ENCODE data around the gene CRIP2. TPM values are rescaled to one million over a fixed set of nuclear protein-coding genes. Genes with fewer than 3 reads are reported as not detected.

The CRIP2 gene
- polyA plus RNA-seq, 4 donors = 8.9 to 137 (median 34.6) TPM

- Histone ChIP-seq H3K9me3 (ENCODE audit: control insufficient read depth in 2 of 2, insufficient read depth in 1 of 2, low read depth in 1 of 2, low read length in 1 of 2) (no peaks in the 10 kb centered on the region), H3K27me3 (ENCODE audit: control insufficient read depth in 3 of 3, insufficient read depth in 3 of 3, low read length in 3 of 3) (peaks cover 3 to 30% (median 10%) of the 10 kb centered on the region in 3 donors), H3K4me1 (ENCODE audit: control insufficient read depth in 3 of 3, insufficient read depth in 2 of 3, low read depth in 1 of 3, low read length in 2 of 3) (peaks cover 2 to 58% (median 7%) of the 10 kb centered on the region in 3 donors), H3K36me3 (ENCODE audit: control insufficient read depth in 3 of 3, insufficient read depth in 2 of 3, low read depth in 1 of 3, low read length in 3 of 3) (peaks cover 0 to 8% (median 0%) of the 10 kb centered on the region in 3 donors), H3K4me3 (ENCODE audit: low read depth in 1 of 3, low read length in 3 of 3) (no peak overlapping the region), H3K27ac (ENCODE audit: low read depth in 1 of 3, low read length in 2 of 3) (no peak overlapping the region)
- peak in 1 of 2 donors; percentile 16 for DNase-seq
- no peak for FAIRE-seq
- WGBS, 3 donors = 30 to 57% (median 39%) methylated on average over 33 to 34 of the region's 34 CpGs
These were observed 5.0 kb downstream of the CRIP2 start for GRCh38 chr14:105479431-105480158.

DNA sequence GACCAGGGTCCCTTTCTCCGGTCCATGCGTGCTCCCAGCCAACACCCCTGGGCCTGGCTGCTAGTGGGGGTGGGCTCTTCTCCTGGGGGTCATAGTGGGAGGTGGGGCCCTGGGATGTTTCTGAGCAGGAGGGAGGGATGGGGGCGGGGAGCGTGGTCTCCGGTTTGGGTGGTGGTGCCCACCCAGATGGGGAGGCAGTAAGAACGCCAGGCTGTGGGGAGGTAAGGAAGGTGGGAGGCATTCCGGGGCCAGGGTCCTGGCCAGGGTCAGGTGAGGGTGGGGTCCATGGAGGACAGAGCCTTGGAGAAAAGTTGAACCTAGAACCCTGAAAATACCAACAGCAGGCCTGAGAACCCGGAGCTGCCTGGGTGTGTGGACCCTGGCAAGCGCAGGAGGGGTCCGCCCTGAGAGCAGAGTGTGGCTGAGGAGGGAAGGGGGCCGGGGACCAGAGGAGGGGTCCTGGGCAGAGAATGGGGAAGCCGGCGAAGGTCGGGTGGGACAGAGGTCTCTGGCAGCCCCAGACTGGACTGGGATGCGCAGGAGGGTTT is 5.7 kb downstream of the CRIP2 start:
- WGBS, 3 donors = 47 to 56% (median 49%) methylated on average over 15 of the region's 15 CpGs
- H3K27me3 ChIP-seq (ENCODE audit: control insufficient read depth in 3 of 3, insufficient read depth in 3 of 3, low read length in 3 of 3) = peaks cover 3 to 28% (median 10%) of the 10 kb centered on the region in 3 donors
- FAIRE-seq = no peak
- H3K36me3 ChIP-seq (ENCODE audit: control insufficient read depth in 3 of 3, insufficient read depth in 2 of 3, low read depth in 1 of 3, low read length in 3 of 3) = peaks cover 0 to 8% (median 0%) of the 10 kb centered on the region in 3 donors
- no peak overlapping the region for H3K4me3 ChIP-seq (ENCODE audit: low read depth in 1 of 3, low read length in 3 of 3)
- DNase-seq = peak in 1 of 2 donors; percentile 11
- H3K4me1 ChIP-seq (ENCODE audit: control insufficient read depth in 3 of 3, insufficient read depth in 2 of 3, low read depth in 1 of 3, low read length in 2 of 3) = peaks cover 2 to 62% (median 7%) of the 10 kb centered on the region in 3 donors
- H3K9me3 ChIP-seq (ENCODE audit: control insufficient read depth in 2 of 2, insufficient read depth in 1 of 2, low read depth in 1 of 2, low read length in 1 of 2) = no peaks in the 10 kb centered on the region
- H3K27ac ChIP-seq (ENCODE audit: low read depth in 1 of 3, low read length in 2 of 3) = peak overlapping the region in 2 of 3 donors; percentile 95 to 98

- WGBS, 3 donors = 1 to 2% (median 2%) methylated on average over 35 of the region's 35 CpGs
- peaks cover 2 to 63% (median 7%) of the 10 kb centered on the region in 3 donors for H3K4me1 ChIP-seq (ENCODE audit: control insufficient read depth in 3 of 3, insufficient read depth in 2 of 3, low read depth in 1 of 3, low read length in 2 of 3)
- peaks cover 0 to 8% (median 0%) of the 10 kb centered on the region in 3 donors for H3K36me3 ChIP-seq (ENCODE audit: control insufficient read depth in 3 of 3, insufficient read depth in 2 of 3, low read depth in 1 of 3, low read length in 3 of 3)
These were observed 6.5 kb downstream of the CRIP2 start for GRCh38 chr14:105480807-105481801.

DNA sequence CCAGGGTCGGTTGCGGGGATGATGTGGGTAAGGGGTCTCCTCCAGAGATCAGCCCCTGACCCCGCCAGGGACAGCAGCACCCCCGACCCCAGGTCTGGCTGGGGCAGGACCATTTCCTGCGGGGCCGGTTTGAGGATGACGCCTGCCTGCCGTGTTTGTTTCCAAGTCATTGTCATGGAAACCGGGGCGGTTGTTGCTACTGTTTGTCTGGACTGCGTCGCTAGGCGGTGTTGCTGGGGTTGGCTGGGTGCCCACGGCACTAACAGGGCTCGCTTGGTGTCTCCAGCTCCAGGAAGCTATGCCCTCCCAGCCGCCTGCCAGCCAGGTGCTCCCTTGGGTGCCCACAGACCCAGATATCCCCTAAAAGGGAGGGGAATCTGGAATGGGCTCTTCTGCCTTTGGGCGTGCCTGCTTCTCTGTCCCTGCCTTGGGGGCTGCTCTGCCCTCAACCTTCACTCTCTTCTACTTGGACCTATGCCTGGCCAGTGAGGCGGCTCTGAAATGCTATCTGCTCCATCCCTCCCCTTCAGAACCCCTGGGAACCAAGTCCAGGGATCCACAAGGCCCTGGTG is 7.4 kb downstream of the CRIP2 start:
- Histone ChIP-seq H3K27me3 (ENCODE audit: control insufficient read depth in 3 of 3, insufficient read depth in 3 of 3, low read length in 3 of 3) (peaks cover 0 to 29% (median 4%) of the 10 kb centered on the region in 3 donors), H3K27ac (ENCODE audit: low read depth in 1 of 3, low read length in 2 of 3) (peak overlapping the region; percentile 64 to 98 (median 95)), H3K4me1 (ENCODE audit: control insufficient read depth in 3 of 3, insufficient read depth in 2 of 3, low read depth in 1 of 3, low read length in 2 of 3) (peaks cover 2 to 63% (median 7%) of the 10 kb centered on the region in 3 donors), H3K9me3 (ENCODE audit: control insufficient read depth in 2 of 2, insufficient read depth in 1 of 2, low read depth in 1 of 2, low read length in 1 of 2) (no peaks in the 10 kb centered on the region), H3K4me3 (ENCODE audit: low read depth in 1 of 3, low read length in 3 of 3) (no peak overlapping the region), H3K36me3 (ENCODE audit: control insufficient read depth in 3 of 3, insufficient read depth in 2 of 3, low read depth in 1 of 3, low read length in 3 of 3) (peaks cover 0 to 8% (median 0%) of the 10 kb centered on the region in 3 donors)
- 0 to 2% (median 1%) methylated on average over 18 of the region's 18 CpGs for WGBS, 3 donors
- DNase-seq (peak; percentile 96 to 99), FAIRE-seq (no peak)

More at GRCh38 chr14:105480807-105481801, 6.5 kb downstream of the CRIP2 start:
- no peaks in the 10 kb centered on the region for H3K9me3 ChIP-seq (ENCODE audit: control insufficient read depth in 2 of 2, insufficient read depth in 1 of 2, low read depth in 1 of 2, low read length in 1 of 2)
- DNase-seq = peak; percentile 86 to 95
- H3K4me3 ChIP-seq (ENCODE audit: low read depth in 1 of 3, low read length in 3 of 3) = peak overlapping the region; percentile 11 to 41 (median 19)
- FAIRE-seq = no peak
- peaks cover 0 to 23% (median 4%) of the 10 kb centered on the region in 3 donors for H3K27me3 ChIP-seq (ENCODE audit: control insufficient read depth in 3 of 3, insufficient read depth in 3 of 3, low read length in 3 of 3)
- H3K27ac ChIP-seq (ENCODE audit: low read depth in 1 of 3, low read length in 2 of 3) = peak overlapping the region; percentile 61 to 98 (median 95)

- 52 to 66% (median 63%) methylated on average over 18 of the region's 18 CpGs for WGBS, 3 donors
- FAIRE-seq (no peak), DNase-seq (no peak)
- Histone ChIP-seq H3K4me3 (ENCODE audit: low read depth in 1 of 3, low read length in 3 of 3) (no peak overlapping the region), H3K9me3 (ENCODE audit: control insufficient read depth in 2 of 2, insufficient read depth in 1 of 2, low read depth in 1 of 2, low read length in 1 of 2) (no peaks in the 10 kb centered on the region), H3K27me3 (ENCODE audit: control insufficient read depth in 3 of 3, insufficient read depth in 3 of 3, low read length in 3 of 3) (peaks cover 0 to 26% (median 4%) of the 10 kb centered on the region in 3 donors), H3K4me1 (ENCODE audit: control insufficient read depth in 3 of 3, insufficient read depth in 2 of 3, low read depth in 1 of 3, low read length in 2 of 3) (peaks cover 2 to 59% (median 7%) of the 10 kb centered on the region in 3 donors), H3K27ac (ENCODE audit: low read depth in 1 of 3, low read length in 2 of 3) (peak overlapping the region; percentile 64 to 98 (median 95)), H3K36me3 (ENCODE audit: control insufficient read depth in 3 of 3, insufficient read depth in 2 of 3, low read depth in 1 of 3, low read length in 3 of 3) (peaks cover 0 to 8% (median 0%) of the 10 kb centered on the region in 3 donors)
These were observed 8.0 kb downstream of the CRIP2 start for GRCh38 chr14:105482486-105483110.

GRCh38 chr14:105483300-105484068 is 8.9 kb downstream of the CRIP2 start:
- Histone ChIP-seq H3K27ac (ENCODE audit: low read depth in 1 of 3, low read length in 2 of 3) (peak overlapping the region in 2 of 3 donors; percentile 95 to 98), H3K36me3 (ENCODE audit: control insufficient read depth in 3 of 3, insufficient read depth in 2 of 3, low read depth in 1 of 3, low read length in 3 of 3) (peaks cover 0 to 8% (median 0%) of the 10 kb centered on the region in 3 donors), H3K4me1 (ENCODE audit: control insufficient read depth in 3 of 3, insufficient read depth in 2 of 3, low read depth in 1 of 3, low read length in 2 of 3) (peaks cover 2 to 65% (median 7%) of the 10 kb centered on the region in 3 donors), H3K27me3 (ENCODE audit: control insufficient read depth in 3 of 3, insufficient read depth in 3 of 3, low read length in 3 of 3) (peaks cover 0 to 20% (median 4%) of the 10 kb centered on the region in 3 donors), H3K4me3 (ENCODE audit: low read depth in 1 of 3, low read length in 3 of 3) (no peak overlapping the region), H3K9me3 (ENCODE audit: control insufficient read depth in 2 of 2, insufficient read depth in 1 of 2, low read depth in 1 of 2, low read length in 1 of 2) (no peaks in the 10 kb centered on the region)
- FAIRE-seq (no peak), DNase-seq (peak; percentile 44 to 58)
- 35 to 59% (median 53%) methylated on average over 16 to 18 of the region's 18 CpGs for WGBS, 3 donors

Data from small intestine (tissue), 7 donors.